Dermis microvascular lymphatic vessel endothelial cell (primary cell): ENCODE results near the gene MGST1. TPM values are rescaled to one million over a fixed set of nuclear protein-coding genes. Genes with fewer than 3 reads are reported as not detected.
A peak's percentile ranks its signal among the peaks of the same experiment; 100 is the strongest.

Experiments used
- DNase-seq, 2 donors: peaks; one replicate each; pipeline versions ENCODE4 v3.0.0 to v3.0.0-alpha.2; 2010; ENCODE audit warnings: low read depth in 2 of 2
- total RNA-seq: library from RNA; depleted of rRNA; stranded (reverse); fragments of >200 nt; gene quantifications from 2 replicates; pipeline ENCODE4 v1.2.1, GENCODE V29; 2014

Gene MGST1
- 9.7 and 19.4 TPM in 2 replicates for total RNA-seq

GRCh38 chr12:16347391-16348298 is at the start of gene MGST1:
Gene MGST1, plus strand, starts transcription at chr12:16347645. Its CDS starts 6,608 bp downstream, at chr12:16354253.
- DNase-seq = peak; percentile 40 to 67

- DNase-seq = peak in 1 of 2 donors; percentile 3
These were observed 48.0 kb upstream of the MGST1 start for GRCh38 chr12:16299403-16299802.

- no peak for DNase-seq
These were observed 47.3 kb upstream of the MGST1 start for GRCh38 chr12:16300122-16300521.

- DNase-seq = no peak
These were observed 46.7 kb upstream of the MGST1 start for GRCh38 chr12:16300736-16301135.

GRCh38 chr12:16303939-16304338 is 43.5 kb upstream of the MGST1 start:
- DNase-seq = no peak

GRCh38 chr12:16307856-16308475 is 39.5 kb upstream of the MGST1 start:
- no peak for DNase-seq

GRCh38 chr12:16310934-16311333 is 36.5 kb upstream of the MGST1 start:
- no peak for DNase-seq

GRCh38 chr12:16323010-16323409 is 24.4 kb upstream of the MGST1 start:
- DNase-seq = no peak

GRCh38 chr12:16323638-16324037 is 23.8 kb upstream of the MGST1 start:
- no peak for DNase-seq

- no peak for DNase-seq
These were observed 23.2 kb upstream of the MGST1 start for GRCh38 chr12:16324272-16324671.

- no peak for DNase-seq
These were observed 22.7 kb upstream of the MGST1 start for GRCh38 chr12:16324772-16325171.

GRCh38 chr12:16325426-16325825 is 22.0 kb upstream of the MGST1 start:
- DNase-seq = peak in 1 of 2 donors; percentile 3

GRCh38 chr12:16327963-16328362 is 19.5 kb upstream of the MGST1 start:
- DNase-seq = no peak

- no peak for DNase-seq
These were observed 17.9 kb upstream of the MGST1 start for GRCh38 chr12:16329594-16329993.

- no peak for DNase-seq
These were observed 16.9 kb upstream of the MGST1 start for GRCh38 chr12:16330560-16330959.

GRCh38 chr12:16331998-16332397 is 15.4 kb upstream of the MGST1 start:
- DNase-seq = no peak

GRCh38 chr12:16335838-16336237 is 11.6 kb upstream of the MGST1 start:
- DNase-seq = no peak

- no peak for DNase-seq
These were observed 3.2 kb upstream of the MGST1 start for GRCh38 chr12:16344269-16344668.

GRCh38 chr12:16345105-16345504 is 2.3 kb upstream of the MGST1 start:
- no peak for DNase-seq

- DNase-seq = no peak
These were observed 487 bp upstream of the MGST1 start for GRCh38 chr12:16346958-16347357.

GRCh38 chr12:16348435-16349130 is 1.1 kb downstream of the MGST1 start:
- peak in 1 of 2 donors; percentile 3 for DNase-seq

GRCh38 chr12:16349131-16349460 is 1.7 kb downstream of the MGST1 start:
- peak; percentile 35 to 58 for DNase-seq
